HEK293T (cell line): ENCODE results near the gene EPHB6.

Experiments used
- NFRKB ChIP-seq: fragments of 450-650 bp; IDR thresholded peaks from 2 replicates; pipeline ENCODE4 v1.6.1; 2016; ENCODE audit warnings: mild to moderate bottlenecking, moderate library complexity
- TF ChIP-seq, protein P1 (sequence below): fragments of 450-650 bp; IDR thresholded peaks from 2 replicates; pipeline ENCODE4 v1.6.1; 2016

DNA sequence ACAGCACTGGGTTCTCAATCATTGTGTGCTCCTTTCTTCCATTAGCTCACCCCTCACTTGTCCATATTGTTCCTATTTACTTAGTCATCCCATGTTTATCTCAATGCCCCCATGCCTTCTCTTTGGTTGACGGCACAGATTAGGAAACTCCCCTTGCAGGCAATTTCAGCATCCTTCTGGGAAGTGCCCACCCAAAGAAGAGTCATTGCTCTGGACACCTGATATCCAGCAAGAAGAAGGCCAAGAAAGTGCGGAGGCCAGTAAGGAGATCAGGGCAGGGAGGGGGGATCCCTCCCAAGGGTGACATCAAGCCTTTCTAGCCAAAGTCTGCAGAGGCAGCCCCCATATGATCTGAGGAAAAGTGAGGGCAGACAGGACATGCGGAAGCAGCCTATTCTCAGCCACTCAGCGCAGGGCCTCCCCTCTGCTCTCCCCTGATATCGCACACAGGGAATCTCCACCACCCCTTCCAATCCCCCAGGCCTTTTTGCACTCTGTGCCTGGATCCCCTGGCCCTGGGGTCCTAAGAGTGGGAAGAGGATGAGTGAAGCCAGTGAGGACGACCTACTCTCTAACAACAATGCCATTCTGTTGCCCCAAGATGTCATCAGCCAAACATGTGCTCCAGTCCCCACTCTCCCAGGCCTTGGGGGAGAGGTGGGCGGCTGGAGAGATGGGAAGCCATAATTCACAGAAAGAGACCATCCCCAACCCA, 28.9 kb downstream of the EPHB6 start:
- TF ChIP-seq NFRKB = no peak
- TF ChIP-seq, protein P1, sequence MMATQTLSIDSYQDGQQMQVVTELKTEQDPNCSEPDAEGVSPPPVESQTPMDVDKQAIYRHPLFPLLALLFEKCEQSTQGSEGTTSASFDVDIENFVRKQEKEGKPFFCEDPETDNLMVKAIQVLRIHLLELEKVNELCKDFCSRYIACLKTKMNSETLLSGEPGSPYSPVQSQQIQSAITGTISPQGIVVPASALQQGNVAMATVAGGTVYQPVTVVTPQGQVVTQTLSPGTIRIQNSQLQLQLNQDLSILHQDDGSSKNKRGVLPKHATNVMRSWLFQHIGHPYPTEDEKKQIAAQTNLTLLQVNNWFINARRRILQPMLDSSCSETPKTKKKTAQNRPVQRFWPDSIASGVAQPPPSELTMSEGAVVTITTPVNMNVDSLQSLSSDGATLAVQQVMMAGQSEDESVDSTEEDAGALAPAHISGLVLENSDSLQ = no peak
